ENCODE data around the gene GRIN2A.

Gene GRIN2A

GRCh38 chr16:10083301-10083700 lies 98.9 kb downstream of the GRIN2A start:
- no peak for DNase-seq

- DNase-seq: no peak
Measured at GRCh38 chr16:10081201-10081940, 100.9 kb downstream of the GRIN2A start.

GRCh38 chr16:10080051-10080772 lies 102.0 kb downstream of the GRIN2A start:
- DNase-seq: no peak

DNA sequence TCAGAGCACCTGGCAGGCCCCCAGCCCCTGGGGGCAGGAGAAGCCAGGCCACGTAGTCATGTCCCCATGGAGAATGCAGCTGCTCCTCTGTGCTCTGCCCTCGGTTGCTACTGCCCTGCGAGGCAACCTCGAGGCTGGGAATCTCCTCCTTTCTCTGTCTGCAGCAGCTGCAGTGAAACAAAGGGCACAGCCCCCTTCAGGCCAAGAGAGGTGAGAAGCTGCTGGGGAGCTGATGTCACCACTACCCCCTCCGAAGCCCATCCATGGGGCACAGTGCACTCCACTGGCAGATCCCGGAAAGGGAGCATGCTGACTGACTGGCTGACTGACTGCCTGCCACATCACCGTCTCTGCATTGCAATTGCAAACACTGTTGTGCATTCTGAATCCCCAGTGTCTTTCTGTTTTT lies 103.7 kb downstream of the GRIN2A start:
- DNase-seq: no peak

DNA sequence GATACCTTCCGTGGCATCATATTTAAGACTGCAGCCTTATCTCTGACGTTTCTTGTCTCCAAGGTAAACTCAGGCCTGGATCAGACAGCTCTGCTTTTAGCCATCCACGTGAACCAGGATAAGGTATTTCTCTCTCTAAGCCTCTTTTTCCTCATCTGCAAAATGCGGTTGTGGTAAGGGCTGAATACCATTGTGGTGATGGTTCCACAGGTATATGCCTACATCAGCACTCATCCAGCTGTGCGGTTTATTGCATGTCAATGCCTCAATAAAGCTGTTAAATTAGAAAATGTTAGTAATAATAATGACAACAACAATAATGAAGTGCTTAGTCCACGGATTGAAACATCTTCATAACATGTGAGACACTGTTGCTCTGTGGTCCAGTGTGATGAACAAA lies 104.4 kb downstream of the GRIN2A start:
- no peak for DNase-seq

DNA sequence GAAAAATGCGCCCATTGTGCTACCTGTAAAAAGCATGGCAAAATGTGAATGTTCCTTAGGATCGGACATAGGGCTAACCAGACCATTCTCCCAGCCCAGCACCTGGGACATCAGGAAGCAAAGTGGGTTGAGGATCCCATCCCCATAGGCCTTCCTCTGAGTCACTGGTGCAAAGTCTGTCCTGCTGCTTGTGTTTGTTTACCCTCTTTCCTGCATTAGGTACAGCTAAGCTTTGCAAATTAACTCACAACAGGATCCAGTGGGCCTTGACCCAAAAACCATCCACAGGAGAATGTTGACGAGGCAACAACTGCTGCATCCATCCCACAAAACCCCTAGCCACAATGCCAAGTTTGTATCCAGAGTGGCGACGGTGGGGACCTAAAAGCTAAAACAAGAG lies 106.2 kb downstream of the GRIN2A start:
- DNase-seq: no peak

- DNase-seq: no peak
Measured at GRCh38 chr16:10070591-10070990, 111.6 kb downstream of the GRIN2A start.

- DNase-seq: no peak
Measured at GRCh38 chr16:10069374-10069773, 112.9 kb downstream of the GRIN2A start.

DNA sequence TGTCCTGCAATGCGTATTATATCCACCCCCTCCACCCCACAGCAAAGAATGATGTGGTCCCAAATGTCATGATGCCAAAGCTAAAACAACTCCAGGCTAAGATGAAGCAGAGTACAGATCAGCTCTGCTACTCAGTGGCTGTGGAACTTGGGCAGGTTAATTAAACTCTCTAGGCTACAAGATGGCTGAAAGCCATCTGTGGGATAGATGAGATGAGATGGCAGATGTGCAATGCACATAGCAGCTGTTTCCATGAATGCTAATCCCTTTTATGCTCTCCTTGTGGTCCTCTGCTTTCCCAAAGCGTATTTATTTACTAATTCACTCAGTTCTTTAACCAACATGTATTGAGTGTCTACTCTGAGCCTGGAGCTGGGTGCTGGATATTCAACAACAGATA lies 114.4 kb downstream of the GRIN2A start:
- DNase-seq: no peak

DNA sequence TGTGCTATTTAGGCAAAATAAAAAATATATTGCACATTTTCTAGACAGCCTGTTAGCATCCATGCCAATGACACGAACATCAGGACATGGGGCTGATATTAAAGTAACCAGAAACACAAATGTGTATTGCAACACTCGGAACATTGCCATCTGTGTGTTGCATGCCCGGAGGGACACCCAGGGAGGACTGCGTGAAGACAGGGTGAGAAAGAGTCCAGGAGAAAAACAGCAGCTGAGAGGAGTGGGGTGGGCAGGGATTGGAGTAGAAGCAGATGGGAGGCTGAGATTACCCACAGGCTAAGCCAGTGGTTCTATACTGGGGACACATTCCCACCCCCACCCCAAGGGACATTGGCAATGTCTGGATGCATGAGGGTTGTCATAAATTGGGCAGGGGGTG lies 114.8 kb downstream of the GRIN2A start:
- no peak for DNase-seq

DNA sequence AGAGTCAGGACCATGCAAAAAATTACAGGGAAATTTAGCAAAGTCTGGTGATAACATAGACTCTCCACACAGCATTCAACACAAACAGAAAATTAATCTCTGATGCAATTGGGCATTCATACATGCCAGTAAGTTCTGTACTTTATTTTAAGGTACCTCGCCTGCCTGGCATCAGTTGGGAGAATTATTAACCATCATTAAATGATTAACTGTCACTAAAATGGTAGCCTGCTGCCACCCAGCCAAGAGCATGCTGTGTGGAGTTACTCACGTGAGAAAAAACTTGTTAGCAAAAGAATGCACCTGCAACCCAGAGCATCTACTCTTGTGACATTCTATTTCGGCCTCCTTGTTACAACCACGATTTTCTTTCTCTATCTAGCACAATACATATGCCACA lies 117.2 kb downstream of the GRIN2A start:
- DNase-seq: no peak

GRCh38 chr16:10048850-10049249 lies 133.4 kb downstream of the GRIN2A start:
- DNase-seq: no peak

DNA sequence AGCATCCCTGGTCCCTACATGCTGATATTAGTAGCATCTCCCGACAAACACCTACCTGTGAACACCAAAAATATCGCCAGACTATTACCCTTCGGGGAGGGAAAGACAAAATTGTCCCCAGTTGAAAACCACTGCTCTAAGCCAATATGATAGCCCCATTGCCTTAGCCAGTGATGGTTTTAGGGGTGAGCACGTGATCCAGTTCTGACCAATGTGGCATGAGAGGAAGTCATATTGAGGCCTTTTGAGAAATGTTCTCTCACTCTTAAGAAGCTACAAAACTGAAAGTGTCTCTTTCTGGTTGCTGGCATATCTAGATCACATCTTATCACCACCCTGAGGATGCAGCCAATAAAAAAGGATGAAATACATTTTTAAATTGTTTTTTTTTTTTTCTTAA lies 136.3 kb downstream of the GRIN2A start:
- no peak for DNase-seq

DNA sequence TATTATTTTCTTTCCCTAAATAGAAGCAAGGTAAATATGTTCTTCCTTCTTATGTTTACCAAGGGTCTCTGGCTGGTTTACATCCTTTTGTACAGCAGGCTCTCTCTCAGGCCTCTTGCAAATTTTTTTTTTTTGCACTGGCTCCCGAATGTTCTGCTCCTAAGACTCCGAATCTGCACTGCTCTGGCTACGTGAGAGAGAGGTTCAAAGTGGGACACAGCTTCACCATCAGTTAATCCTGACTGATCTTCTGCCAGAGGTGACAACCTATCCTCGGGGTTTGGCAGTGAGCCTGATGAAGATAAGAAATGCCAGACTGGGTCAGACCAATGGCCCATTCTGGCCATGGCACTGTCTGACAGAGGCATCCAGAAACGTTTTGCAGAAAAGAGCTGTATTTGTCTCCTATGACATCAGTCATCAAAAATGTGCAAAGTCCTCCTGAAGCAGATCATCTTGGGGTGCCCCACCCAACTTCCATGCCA lies 136.9 kb downstream of the GRIN2A start:
- DNase-seq: no peak

DNA sequence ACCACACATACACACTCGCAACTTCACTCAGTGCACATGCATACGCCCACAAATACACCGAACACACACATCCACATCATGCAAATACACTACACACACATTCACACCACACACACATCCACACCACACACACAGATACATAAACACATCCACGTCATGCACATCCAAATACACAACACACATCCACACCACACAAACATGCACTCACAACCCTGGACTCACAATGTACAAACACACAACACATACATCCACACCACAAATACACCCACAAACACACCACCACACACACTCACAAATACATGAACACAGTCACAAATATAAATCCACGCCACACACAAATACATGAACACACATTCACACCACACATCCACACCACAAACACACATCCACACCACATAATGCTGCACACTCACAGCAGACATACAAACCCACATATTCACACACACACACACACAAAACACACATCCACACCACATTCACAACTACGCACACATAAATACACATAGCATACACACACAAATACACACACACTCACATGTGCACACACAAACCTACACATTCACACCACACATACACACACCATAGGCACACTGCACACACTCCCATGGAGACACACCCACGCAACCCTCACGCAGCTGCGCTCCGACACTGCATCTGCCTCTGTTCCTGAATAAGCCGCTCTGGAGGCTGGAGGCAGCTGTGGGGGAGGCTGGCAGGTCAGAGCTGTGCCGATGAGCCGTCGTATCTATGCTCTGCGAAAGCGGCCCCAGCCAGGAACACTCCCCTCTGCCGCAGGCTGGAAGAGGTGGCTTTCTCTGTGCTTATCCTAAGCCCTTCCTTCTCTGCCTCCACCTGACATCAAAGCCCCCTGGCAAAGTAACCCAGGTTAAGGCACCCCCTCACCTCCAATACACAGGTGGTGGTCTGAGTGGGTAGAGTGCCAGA lies 141.8 kb downstream of the GRIN2A start:
- DNase-seq: no peak

GRCh38 chr16:10039220-10040096 lies 142.8 kb downstream of the GRIN2A start:
- DNase-seq: no peak

DNA sequence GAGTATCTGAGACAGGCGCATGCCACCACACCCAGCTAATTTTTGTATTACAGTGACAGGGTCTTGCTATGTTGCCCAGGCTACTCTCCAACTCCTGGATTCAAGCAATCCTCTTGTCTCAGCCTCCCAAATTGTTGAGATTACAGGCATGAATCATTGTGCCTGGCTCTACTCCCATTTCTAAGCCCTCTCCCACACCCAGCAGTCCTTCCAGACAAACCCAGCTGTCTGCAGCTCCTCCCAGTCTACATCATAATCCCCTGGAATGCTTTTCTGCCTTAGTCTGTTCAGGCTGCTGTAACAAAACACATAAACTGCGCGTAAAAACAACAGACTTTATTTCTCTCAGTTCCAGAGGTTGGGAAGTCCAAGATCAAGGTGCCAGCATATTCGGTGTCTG lies 144.5 kb downstream of the GRIN2A start:
- no peak for DNase-seq

DNA sequence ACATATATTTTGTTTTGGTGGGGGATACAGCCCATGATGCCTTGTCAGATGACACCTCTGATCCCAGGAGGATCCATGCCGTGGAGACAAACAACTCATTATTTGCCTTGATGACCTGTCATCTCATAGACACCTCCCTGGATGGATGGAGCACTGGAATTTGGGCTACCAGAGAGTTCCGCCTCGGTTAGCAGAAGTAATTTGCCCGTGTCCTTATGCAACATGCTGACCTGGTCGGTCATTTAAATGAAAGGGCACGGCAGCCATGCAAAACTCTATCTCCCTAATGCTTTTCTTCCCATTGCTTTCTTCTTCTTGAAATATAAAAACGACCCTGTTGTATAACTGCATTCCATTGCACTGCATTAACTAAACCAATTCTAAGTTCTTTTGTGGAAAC lies 145.3 kb downstream of the GRIN2A start:
- no peak for DNase-seq

DNA sequence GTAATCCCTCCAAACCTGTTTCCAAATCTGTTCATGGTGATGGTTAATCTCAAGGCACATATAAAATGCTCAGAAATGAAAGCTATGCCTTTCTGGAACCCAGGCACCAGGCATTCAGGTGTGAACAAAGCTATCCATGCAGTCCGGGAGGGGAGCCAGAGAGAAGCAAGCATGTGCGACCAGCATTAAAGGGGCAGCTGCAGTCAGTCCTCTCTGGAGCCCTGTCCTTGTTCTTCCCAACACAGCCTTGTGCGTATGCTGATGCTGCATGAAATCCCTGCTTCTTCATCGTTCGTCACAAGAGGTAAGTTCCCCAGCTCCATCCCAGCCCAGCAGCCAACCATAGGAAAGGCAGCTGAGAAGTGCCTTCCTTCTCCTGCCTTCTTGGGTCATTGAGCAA lies 148.7 kb downstream of the GRIN2A start:
- no peak for DNase-seq

GRCh38 chr16:10031955-10032354 lies 150.3 kb downstream of the GRIN2A start:
- no peak for DNase-seq

GRCh38 chr16:10031473-10031872 lies 150.8 kb downstream of the GRIN2A start:
- no peak for DNase-seq

DNA sequence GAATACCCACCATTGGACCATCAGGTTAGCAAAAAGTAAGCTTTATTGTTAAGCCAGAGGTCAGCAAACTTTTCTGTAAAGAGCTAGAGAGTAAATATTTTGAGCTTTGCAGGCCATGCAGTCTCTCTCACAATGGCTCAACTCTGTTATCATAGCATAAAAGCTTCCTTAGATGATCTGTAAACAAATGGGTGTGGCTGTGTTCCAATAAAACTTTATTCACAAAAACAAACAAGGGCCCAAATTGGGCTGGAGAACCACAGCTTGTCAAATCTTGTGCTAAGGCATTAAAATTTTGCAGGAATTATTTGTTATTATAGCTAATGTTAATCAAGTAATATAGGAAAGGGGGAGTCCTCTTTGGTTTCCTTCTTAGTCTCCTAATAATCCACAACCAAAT lies 153.6 kb downstream of the GRIN2A start:
- DNase-seq: no peak
